IMR-90 (cell line): ENCODE results near the gene CACNA2D3.

Experiments
- CHD1 ChIP-seq: IDR thresholded peaks from 2 replicates; pipeline ENCODE4 v1.6.1; 2012; ENCODE audit warnings: low read depth, low read length, improper control_type of control experiment
- CTCF ChIP-seq: conservative IDR thresholded peaks from 2 replicates; pipeline ENCODE4 v1.5.1; 2012; ENCODE audit warnings: mild to moderate bottlenecking, low read depth, low read length, improper control_type of control experiment
- MAFK ChIP-seq: IDR thresholded peaks from 2 replicates; pipeline ENCODE4 v1.6.1; 2012; ENCODE audit warnings: low read depth, low read length, improper control_type of control experiment
- MXI1 ChIP-seq: IDR thresholded peaks from 2 replicates; pipeline ENCODE4 v1.6.1; 2012; ENCODE audit warnings: low read depth, mild to moderate bottlenecking, low read length, moderate library complexity, borderline replicate concordance
- POLR2A ChIP-seq: IDR thresholded peaks from 2 replicates; pipeline ENCODE4 v1.6.1; 2012; ENCODE audit warnings: mild to moderate bottlenecking, low read depth, low read length
- RCOR1 ChIP-seq: IDR thresholded peaks from 2 replicates; pipeline ENCODE4 v1.6.1; 2012; ENCODE audit warnings: mild to moderate bottlenecking, low read length, improper control_type of control experiment; ENCODE audit not compliant: insufficient replicate concordance
- SMC3 ChIP-seq: fragments of 150-350 bp; IDR thresholded peaks from 2 replicates; pipeline ENCODE4 v1.6.1; 2016; ENCODE audit warnings: low read depth, mild to moderate bottlenecking, antibody characterized with exemption, low read length, moderate library complexity

- TF ChIP-seq SMC3 (no peak), RCOR1 (no peak), CTCF (no peak), POLR2A (no peak), MAFK (no peak), CHD1 (no peak), MXI1 (no peak)
Observed at GRCh38 chr3:54313418-54313817, 191.1 kb downstream of the CACNA2D3 start.
